Liver (tissue), 5 donors: ENCODE results near the gene ADAM19. TPM values are rescaled to one million over a fixed set of nuclear protein-coding genes. Genes with fewer than 3 reads are reported as not detected.

Source experiments
- polyA plus RNA-seq, 2 donors: library from polyadenylated mRNA; stranded (reverse) in 1 of 2; unstranded in 1 of 2; fragments of 200-250 nt in 1 of 2; fragments of >200 nt in 1 of 2; fragmentation: Nextera tagmentation in 1 of 2; extraction: Ambion mirVana in 1 of 2; gene quantifications; one replicate each; pipeline versions ENCODE4 v1.2.1 to v1.2.3, GENCODE V29; 2013 to 2015
- small RNA-seq: library from RNA; depleted of rRNA; stranded (forward); fragments of <200 nt; gene quantifications from one replicate; pipeline ENCODE3, GENCODE V24; 2014
- total RNA-seq, 2 donors: library from RNA; depleted of rRNA; stranded (reverse); fragments of >200 nt; gene quantifications; one replicate each; pipeline ENCODE4 v1.2.3, GENCODE V29; 2014
- donor health status: healthy.
- donor health status: healthy.
- donor health status: healthy.

ADAM19 gene
- total and polyA plus RNA-seq, 4 donors = 2.4 to 7.1 (median 2.9) TPM

Small RNA genes within 50 kb of the gene (small RNA-seq; reads per million reads assigned to genes)
- gene RNU6-390P = not detected

Other genes with a start within 250 kb of the ADAM19 start
- gene NIPAL4, start 115.6 kb downstream of the ADAM19 start, total RNA-seq = not detected
- gene NIPAL4, start 115.6 kb downstream of the ADAM19 start, polyA plus RNA-seq = not detected
- under 1 TPM in 1 of 2 donors, not detected in 1; under 0.01 TPM for gene SOX30, start 76.7 kb upstream of the ADAM19 start, total RNA-seq
- under 1 TPM in 1 of 2 donors, not detected in 1; 0.21 TPM for gene SOX30, start 76.7 kb upstream of the ADAM19 start, polyA plus RNA-seq
- gene C5orf52, start 95.8 kb upstream of the ADAM19 start, total RNA-seq = not detected
- not detected for gene C5orf52, start 95.8 kb upstream of the ADAM19 start, polyA plus RNA-seq
- gene THG1L, start 155.6 kb upstream of the ADAM19 start, total RNA-seq = 10 to 100 TPM in 1 of 2 donors, 1 to 10 TPM in 1; 6.4 to 12.6 TPM
- 1 to 10 TPM; 3.9 to 4.2 TPM for gene THG1L, start 155.6 kb upstream of the ADAM19 start, polyA plus RNA-seq
- gene LSM11, start 167.9 kb upstream of the ADAM19 start, total RNA-seq = 1 to 10 TPM; 1.8 to 4.0 TPM
- under 1 TPM; 0.42 to 0.51 TPM for gene LSM11, start 167.9 kb upstream of the ADAM19 start, polyA plus RNA-seq